Tibial artery (tissue), 4 donors: ENCODE measurements around the gene BRWD1.

Source experiments
- DNase-seq, 2 donors: peaks; one replicate each; pipeline ENCODE4 v3.0.0-alpha.2; 2019
- H3K27ac ChIP-seq, 2 donors: fragments of 200-600 bp; sonication (generic) in 1 of 2; 1 replicate in 1 of 2; 2 replicates in 1 of 2; pipeline ENCODE4 v1.5.1; 2018 to 2019; ENCODE audit warnings: mild to moderate bottlenecking in 1 of 2
- H3K27me3 ChIP-seq, 2 donors: fragments of 200-600 bp; sonication (generic) in 1 of 2; one replicate each; pipeline versions ENCODE4 v1.5.1 to v1.6.0; 2016 to 2019
- H3K36me3 ChIP-seq, 3 donors: fragments of 200-600 bp; sonication (generic) in 2 of 3; one replicate each; pipeline ENCODE4 v1.5.1; 2016 to 2019; ENCODE audit warnings: mild to moderate bottlenecking in 2 of 3
- H3K4me1 ChIP-seq, 4 donors: fragments of 200-600 bp; sonication (generic) in 2 of 4; 1 replicate in 3 of 4; 2 replicates in 1 of 4; pipeline ENCODE4 v1.5.1; 2016 to 2019
- H3K4me3 ChIP-seq, 2 donors: fragments of 200-600 bp; sonication (generic) in 1 of 2; 1 replicate in 1 of 2; 2 replicates in 1 of 2; pipeline ENCODE4 v1.5.1; 2018 to 2019; ENCODE audit warnings: mild to moderate bottlenecking in 2 of 2
- H3K9me3 ChIP-seq, 3 donors: fragments of 200-600 bp; sonication (generic) in 1 of 3; one replicate each; pipeline ENCODE4 v1.5.1; 2016 to 2019
- intact Hi-C: fragments of 100-400 bp; cut with DNase I; formaldehyde crosslinking; loops from one replicate; pipeline ENCODE4 v1.15.0; 2023; ENCODE audit warnings: low total_unique reads
- TF ChIP-seq, protein P1 (sequence below), 2 experiments: fragments of 200-600 bp in 1 of 2; fragments of 450-650 bp in 1 of 2; IDR thresholded peaks; one replicate each; pipeline ENCODE4 v1.5.1; 2017 to 2019; ENCODE audit warnings: antibody characterized with exemption in 2 of 2, mild to moderate bottlenecking in 1 of 2, moderate library complexity in 1 of 2

BRWD1 gene

DNA sequence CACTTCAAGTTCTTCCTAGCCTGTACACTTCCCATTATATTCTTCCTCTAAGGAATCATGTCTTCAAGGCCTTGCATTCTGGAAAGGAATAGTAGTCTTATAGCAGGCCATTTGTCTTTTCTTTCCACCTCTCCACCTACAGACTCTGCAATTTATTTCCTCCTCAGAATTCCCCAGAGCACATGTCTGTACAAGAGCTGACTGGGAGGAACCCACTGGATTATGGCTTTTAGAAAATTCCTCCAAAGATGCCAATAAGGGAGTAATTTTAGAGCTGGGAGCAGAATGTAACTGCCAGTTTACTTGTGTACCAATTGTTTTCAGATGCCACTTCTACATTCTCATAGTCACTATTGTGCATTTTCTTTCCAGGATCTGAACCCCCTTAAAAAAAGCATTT is 126.8 kb downstream of the BRWD1 start:
- Histone ChIP-seq H3K27me3 (no peaks in the 10 kb centered on the region), H3K27ac (no peak overlapping the region), H3K4me3 (no peak overlapping the region), H3K9me3 (no peaks in the 10 kb centered on the region), H3K4me1 (peaks cover 0 to 35% (median 4%) of the 10 kb centered on the region in 4 donors), H3K36me3 (no peaks in the 10 kb centered on the region)
- no peak for DNase-seq
- intact Hi-C loops, result loop anchor here (10.0 kb wide), 1 partner anchor 198 kb away; a partner anchor contains a TSS
- TF ChIP-seq, protein P1, sequence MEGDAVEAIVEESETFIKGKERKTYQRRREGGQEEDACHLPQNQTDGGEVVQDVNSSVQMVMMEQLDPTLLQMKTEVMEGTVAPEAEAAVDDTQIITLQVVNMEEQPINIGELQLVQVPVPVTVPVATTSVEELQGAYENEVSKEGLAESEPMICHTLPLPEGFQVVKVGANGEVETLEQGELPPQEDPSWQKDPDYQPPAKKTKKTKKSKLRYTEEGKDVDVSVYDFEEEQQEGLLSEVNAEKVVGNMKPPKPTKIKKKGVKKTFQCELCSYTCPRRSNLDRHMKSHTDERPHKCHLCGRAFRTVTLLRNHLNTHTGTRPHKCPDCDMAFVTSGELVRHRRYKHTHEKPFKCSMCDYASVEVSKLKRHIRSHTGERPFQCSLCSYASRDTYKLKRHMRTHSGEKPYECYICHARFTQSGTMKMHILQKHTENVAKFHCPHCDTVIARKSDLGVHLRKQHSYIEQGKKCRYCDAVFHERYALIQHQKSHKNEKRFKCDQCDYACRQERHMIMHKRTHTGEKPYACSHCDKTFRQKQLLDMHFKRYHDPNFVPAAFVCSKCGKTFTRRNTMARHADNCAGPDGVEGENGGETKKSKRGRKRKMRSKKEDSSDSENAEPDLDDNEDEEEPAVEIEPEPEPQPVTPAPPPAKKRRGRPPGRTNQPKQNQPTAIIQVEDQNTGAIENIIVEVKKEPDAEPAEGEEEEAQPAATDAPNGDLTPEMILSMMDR (IDR thresholded peaks at IDR 0.05), result no peak

DNA sequence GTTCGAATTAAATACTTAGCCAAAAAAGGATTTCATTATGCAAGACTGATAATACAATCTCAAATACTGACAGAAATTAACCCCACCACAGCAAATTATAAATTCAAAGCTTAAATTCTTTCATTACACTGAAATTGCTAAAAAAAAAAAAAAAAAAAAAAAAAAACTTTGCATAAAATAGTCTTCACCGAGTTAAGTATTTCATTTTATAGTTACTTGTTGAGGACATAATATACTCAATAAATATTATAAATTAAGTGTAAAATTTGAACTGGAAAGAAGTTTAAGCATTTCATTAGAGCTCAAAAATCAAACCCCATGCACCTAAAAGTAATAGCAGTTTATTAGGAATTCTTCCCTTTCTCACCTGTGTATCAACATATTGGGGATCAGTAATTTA is 128.3 kb downstream of the BRWD1 start:
- Histone ChIP-seq H3K36me3 (no peaks in the 10 kb centered on the region), H3K4me1 (peaks cover 0 to 33% (median 8%) of the 10 kb centered on the region in 4 donors), H3K4me3 (no peak overlapping the region), H3K9me3 (no peaks in the 10 kb centered on the region), H3K27me3 (no peaks in the 10 kb centered on the region), H3K27ac (no peak overlapping the region)
- intact Hi-C loops, result loop anchor here (10.0 kb wide), 1 partner anchor 200 kb away; a partner anchor contains a TSS
- TF ChIP-seq, protein P1 (IDR thresholded peaks at IDR 0.05), result no peak
- DNase-seq, result no peak

DNA sequence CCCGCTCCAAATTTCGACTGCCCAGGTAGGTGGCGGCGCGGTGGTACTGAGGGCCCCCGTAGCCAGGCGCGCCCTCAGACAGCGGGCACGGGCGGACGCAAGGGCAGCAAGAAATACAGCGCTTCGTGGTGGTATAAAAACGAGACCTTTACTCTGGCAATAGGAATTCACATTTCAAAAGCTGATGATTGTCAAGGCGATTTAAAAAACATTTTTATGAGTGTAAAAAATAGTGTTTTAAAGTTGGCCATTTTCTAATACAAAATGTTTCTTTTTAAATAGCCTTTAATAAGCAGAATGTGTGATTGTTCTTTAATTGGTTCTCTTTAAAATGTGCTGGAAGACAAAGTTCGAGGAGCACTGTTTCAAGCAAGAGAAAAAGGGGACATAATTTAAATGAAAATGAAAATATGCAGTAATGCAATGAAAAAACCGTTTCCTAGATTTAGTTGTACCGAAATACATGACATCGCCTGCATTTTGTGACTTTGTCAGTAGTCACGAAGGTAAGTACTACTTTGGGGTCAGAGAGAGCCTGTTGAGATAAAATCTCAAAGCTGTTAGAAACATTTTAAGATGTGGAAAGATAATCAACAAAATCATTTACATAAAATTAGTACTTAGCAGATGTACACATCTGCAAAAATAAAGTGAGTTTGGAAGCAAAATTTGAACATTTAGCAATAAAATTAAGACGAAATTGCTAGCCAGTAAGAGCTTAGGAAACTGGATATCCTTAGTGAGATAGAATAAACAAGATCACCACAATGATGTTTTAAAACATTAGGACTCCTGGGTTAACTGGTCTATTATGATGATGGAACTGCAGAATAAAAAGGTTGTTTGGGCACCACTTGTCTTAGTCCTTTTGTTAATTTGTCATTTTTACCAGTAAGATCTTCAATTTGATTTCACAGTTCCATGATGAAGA is 129.1 kb downstream of the BRWD1 start:
- H3K36me3 ChIP-seq, result peaks cover 0 to 6% (median 1%) of the 10 kb centered on the region in 3 donors
- H3K9me3 ChIP-seq, result no peaks in the 10 kb centered on the region
- peak overlapping the region; percentile 73 to 90 for H3K4me3 ChIP-seq
- H3K27me3 ChIP-seq, result no peaks in the 10 kb centered on the region
- TF ChIP-seq, protein P1 (IDR thresholded peaks at IDR 0.05), result no peak
- H3K4me1 ChIP-seq, result peaks cover 0 to 26% (median 8%) of the 10 kb centered on the region in 4 donors
- intact Hi-C loops, result loop anchor here (10.0 kb wide), 1 partner anchor 200 kb away; a partner anchor contains a TSS
- no peak for DNase-seq
- H3K27ac ChIP-seq, result peak overlapping the region; percentile 88 to 90

DNA sequence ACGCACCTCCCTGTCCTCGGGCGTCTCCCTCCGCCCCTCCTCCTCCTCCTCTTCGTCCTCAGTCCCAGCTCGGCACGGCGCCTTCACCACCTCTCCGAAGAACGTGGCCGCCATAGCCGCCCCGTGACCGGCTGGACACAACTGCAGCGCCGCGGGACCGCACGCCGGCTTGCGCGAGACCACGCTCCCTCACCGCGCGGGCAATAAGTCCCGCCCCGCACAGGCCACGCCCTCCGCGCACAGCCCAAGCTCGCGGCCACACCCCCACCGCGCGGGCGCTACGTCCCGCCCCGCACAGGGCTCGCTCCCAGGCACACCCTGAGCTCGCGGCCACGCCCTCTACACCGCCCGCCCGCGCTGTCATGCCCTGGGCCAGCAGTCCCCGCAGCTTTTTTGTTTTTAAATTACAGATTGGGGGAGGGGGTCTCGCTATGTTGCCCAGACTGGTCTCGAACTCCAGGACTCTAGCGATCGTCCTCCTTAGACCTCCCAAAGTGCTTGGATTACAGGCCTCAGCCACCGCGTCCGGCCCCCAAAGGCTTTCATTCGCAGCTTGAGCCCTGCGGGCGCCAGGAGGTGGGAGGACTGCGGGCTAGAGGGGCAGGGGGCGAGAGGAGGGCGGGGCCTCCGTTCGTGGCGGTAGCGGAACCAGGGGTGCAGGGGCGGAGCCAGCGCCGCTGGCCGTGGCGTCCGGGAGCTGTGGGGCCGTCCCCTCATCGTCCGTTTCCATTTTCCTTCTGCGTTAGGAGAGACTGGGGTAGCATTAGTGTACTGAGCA is 130.0 kb downstream of the BRWD1 start, which contains the start of gene PSMG1:
TSS of gene PSMG1 (minus strand) at position 180 of the 778 bp plus-strand sequence. CDS start at position 114, 66 bp downstream.
- H3K27ac ChIP-seq, result peak within 1 kb of the TSS; percentile 88 to 90
- DNase-seq, result peak; percentile 93 to 97
- peaks cover 0 to 14% (median 7%) of the 10 kb centered on the region in 3 donors for H3K36me3 ChIP-seq
- peaks cover 0 to 24% (median 8%) of the 10 kb centered on the region in 4 donors for H3K4me1 ChIP-seq
- no peaks in the 10 kb centered on the region for H3K27me3 ChIP-seq
- intact Hi-C loops, result loop anchor here (10.0 kb wide), 1 partner anchor 201 kb away; a partner anchor contains a TSS
- H3K4me3 ChIP-seq, result peak within 1 kb of the TSS; percentile 73 to 90
- H3K9me3 ChIP-seq, result no peaks in the 10 kb centered on the region
- TF ChIP-seq, protein P1 (IDR thresholded peaks at IDR 0.05), result no peak
